ENCODE data around the gene EMILIN3.
"Not testable (repeated sequence)": the region's sequence is repeated elsewhere in the genome, so short reads cannot be mapped to it uniquely, and the experiment has no call there.

The EMILIN3 gene

DNA sequence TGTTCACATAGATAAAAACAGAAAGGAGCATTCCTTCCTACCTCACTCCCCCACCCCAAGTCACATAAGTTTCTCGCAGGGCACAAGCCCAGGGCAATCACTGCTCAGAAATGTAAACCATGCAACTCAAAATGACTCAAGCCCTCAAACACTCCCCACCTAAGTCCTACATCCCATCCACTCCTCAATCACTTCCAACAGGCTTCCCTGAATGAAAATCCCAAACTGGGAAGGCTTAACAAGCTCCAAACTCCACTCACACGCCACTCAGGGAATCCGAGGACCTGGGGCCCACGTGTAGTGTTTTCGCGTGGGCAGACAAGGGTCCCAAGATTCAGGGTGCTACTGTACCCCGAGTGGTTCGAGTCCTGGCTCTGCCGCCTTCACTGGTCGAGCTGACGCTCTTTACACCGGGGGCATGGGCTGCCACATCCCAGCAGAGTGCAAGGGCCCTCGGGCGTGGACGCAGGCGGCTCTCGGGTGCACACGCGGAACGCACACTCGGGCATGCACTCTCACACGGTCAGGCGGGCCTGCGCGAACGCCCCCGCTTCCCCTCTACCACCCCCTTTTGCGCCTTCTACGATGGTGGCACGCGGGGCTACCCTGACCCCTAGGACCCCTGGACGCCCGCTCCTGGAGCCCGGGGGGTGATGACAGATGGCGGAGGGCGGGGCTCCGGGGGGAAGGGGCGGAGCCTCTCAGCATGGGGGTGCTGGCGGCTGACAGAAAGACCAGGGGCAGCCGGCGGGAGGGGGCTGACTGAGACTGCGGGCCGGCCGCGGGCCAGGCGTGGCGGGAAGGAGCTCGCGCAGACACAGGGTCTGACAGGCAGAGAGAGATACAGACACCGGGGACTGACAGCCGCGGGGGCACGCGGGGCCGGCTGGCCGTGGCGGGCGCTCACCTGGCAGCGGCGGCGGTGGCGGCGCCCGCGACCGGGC, 49.7 kb downstream of the EMILIN3 start:
- no peak for DNase-seq (ENCODE audit: low read depth)

DNA sequence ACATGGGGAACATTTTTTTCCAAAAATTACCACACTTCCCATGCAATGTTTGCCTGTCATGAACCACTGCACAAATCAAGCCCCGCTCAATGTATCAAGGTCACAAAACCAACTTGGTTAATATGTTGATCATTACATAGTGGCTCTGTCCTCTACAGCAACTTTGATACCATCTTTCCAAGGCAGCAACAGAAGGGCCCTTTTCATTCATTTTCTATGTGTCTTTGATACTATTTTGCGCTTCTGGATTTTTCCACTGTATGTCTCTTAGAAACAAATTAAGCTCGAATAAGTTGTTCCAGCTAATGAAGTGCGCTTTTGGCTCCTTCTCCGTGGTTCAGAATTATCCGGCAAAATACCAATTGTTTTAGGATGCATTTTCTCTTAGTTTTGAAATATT, 50.6 kb downstream of the EMILIN3 start:
- no peak for DNase-seq (ENCODE audit: low read depth)

DNA sequence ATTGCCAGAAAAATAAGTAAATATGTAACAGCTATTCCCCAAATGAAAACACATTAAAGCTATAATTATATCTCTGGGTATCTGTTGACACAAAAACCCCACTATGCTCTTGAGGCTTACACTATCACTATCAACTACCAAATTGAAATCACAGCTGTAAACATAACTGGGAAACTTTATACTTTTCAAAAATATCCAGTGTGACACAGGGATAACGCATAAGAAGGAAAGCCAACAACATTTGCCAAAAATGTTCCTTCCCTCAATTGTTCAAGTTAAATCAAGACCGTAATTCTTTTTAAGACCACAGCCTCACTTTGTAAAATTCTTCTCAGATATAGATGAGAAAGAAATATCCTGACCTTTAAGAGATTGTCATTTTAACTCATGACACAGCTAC, 52.2 kb downstream of the EMILIN3 start:
- no peak for DNase-seq (ENCODE audit: low read depth)

DNA sequence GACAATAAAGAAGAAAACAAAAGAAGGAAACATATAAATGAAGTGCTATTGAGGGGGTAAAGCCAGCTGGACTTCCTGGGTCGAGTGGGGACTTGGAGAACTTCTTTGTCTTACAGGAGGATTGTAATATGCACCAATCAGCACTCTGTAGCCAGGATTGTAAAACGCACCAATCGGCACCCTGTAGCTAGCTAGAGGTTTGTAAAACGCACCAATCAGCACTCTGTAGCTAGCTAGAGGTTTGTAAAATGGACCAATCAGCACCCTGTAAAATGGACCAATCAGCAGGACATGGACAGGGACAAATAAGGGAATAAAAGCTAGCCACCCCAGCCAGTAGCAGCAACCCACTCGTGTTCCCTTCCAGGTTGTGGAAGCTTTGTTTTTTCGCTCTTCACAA, 54.6 kb downstream of the EMILIN3 start:
- DNase-seq (ENCODE audit: low read depth), result not testable (repeated sequence)
